Ovary (tissue), 9 donors: ENCODE data around the gene HOXA4. TPM values are rescaled to one million over a fixed set of nuclear protein-coding genes. Genes with fewer than 3 reads are reported as not detected.
A peak's percentile ranks its signal among the peaks of the same experiment; 100 is the strongest.

Experiments used
- DNase-seq, 5 donors: peaks; one replicate each; pipeline ENCODE4 v3.0.0-alpha.2; 2019 to 2020
- H3K27ac ChIP-seq, 2 donors: fragments of 200-600 bp; one replicate each; pipeline versions ENCODE4 v1.5.1 to v1.8.0; 2019 to 2022
- H3K27me3 ChIP-seq: fragments of 200-600 bp; one replicate; pipeline ENCODE4 v1.8.0; 2022
- H3K36me3 ChIP-seq: fragments of 200-600 bp; sonication (generic); one replicate; pipeline ENCODE4 v1.5.1; 2019
- H3K4me1 ChIP-seq: one replicate; pipeline ENCODE4 v1.8.1; 2013; ENCODE audit warnings: mild to moderate bottlenecking, moderate library complexity; ENCODE audit not compliant: insufficient read depth
- H3K4me3 ChIP-seq: fragments of 200-600 bp; sonication (generic); one replicate; pipeline ENCODE4 v1.5.1; 2017
- H3K9me3 ChIP-seq, 2 donors: fragments of 200-600 bp in 1 of 2; sonication (generic) in 1 of 2; one replicate each; pipeline versions ENCODE4 v1.5.1 to v1.8.1; 2013 to 2019; ENCODE audit warnings: mild to moderate bottlenecking in 1 of 2, moderate library complexity in 1 of 2
- EP300 ChIP-seq: sonication (generic); formaldehyde crosslinking; IDR thresholded peaks from one replicate; pipeline ENCODE4 v1.6.1; 2017; ENCODE audit warnings: antibody characterized with exemption
- POLR2A ChIP-seq: fragments of 450-650 bp; IDR thresholded peaks from one replicate; pipeline ENCODE4 v1.6.1; 2017; ENCODE audit warnings: antibody characterized with exemption, mild to moderate bottlenecking, moderate library complexity
- WGBS, 3 donors: extraction: QIAGEN DNeasy Blood & Tissue Kit in 1 of 3; methylation state at CpG; one replicate each; pipeline versions ENCODE4 v1.1.5 to v1.1.7; 2013 to 2017; 5-methylcytosine and 5-hydroxymethylcytosine counted together
- intact Hi-C, 4 donors: fragments of 100-400 bp; cut with DNase I; formaldehyde crosslinking; loops; one replicate each; pipeline versions ENCODE4 v1.11.0 to v1.15.1; 2022 to 2023
- polyA plus RNA-seq, 2 donors: library from polyadenylated mRNA; stranded (reverse); fragments of 200-250 nt in 1 of 2; fragments of 350-450 nt in 1 of 2; fragmentation: Illumina TruSeq in 1 of 2; extraction: RNeasy Lipid Tissue Mini Kit (QIAGEN cat#74804) in 1 of 2; gene quantifications; one replicate each; pipeline ENCODE4 v1.2.3, GENCODE V29; 2013 to 2014
- total RNA-seq, 7 donors: library from RNA; depleted of rRNA in 2 of 7; stranded (reverse); fragments of >200 nt in 2 of 7; fragmentation: NEBNext Ultra II Directional in 3 of 7; extraction: Animal tissue kit (Norgen Biotek cat#: 25700) in 3 of 7; gene quantifications; one replicate each; pipeline versions ENCODE4 v1.1.0 to v1.2.4, GENCODE V29; 2016 to 2023
- TF ChIP-seq, protein P1 (sequence below), 3 donors: fragments of 450-650 bp in 2 of 3; fragments of 200-600 bp in 1 of 3; IDR thresholded peaks; one replicate each; pipeline versions ENCODE4 v1.5.1 to v1.8.0; 2016 to 2022; ENCODE audit warnings: antibody characterized with exemption in 3 of 3, mild to moderate bottlenecking in 1 of 3
- donor health status: DM: no; HTN: no; CAD: no; lungs with moderate emphysema.
- donor health status: DM: no; HTN: no; CAD: no.
- donor health status: Bipolar disorder and iron deficiency.
- donor health status: DM: yes; HTN: yes; CAD: no.
- donor health status: DM: no; HTN: no; CAD: no.
- donor health status: DM: yes; HTN: yes; CAD: no.

HOXA4 gene
- total and polyA plus RNA-seq, 9 donors, result 0.22 to 34.0 (median 3.5) TPM

DNA sequence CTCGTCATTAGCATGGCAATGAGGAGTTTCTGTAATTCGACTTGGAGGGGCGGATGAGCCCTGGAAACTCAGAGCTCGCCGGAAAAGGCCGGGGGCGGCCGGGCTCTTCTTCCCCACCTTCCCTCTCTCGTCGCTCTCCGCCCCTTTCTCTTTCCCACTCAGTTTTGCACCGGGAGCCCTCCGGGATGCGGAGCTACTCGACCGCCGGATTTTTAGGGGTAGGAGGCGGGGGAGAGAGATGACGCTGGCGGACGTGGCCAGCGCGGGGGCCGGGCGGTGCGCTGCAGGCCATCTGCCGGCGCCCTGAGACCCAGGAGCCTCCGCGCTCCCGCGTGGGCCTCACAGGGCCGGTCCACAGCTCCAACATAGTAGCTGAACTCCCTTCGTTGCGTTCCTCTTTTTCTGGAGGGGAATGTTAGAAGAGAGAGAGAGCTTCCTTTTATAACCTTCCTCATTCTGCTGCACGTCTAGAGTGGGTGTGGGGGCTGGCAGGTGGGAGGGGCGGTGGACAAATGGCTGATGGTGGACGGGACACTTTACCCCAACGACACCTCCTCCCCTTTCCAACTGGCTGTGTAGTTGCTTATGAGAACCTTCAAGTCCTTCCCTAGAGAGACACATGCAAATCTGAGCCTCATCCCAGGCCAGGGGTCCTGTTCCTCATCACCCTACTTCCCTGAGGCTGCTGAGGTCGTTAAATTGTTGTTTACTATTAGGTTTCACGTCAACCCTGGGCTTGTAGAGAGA is 33.6 kb downstream of the HOXA4 start:
- intact Hi-C loops, result no loop called here
- Histone ChIP-seq H3K27ac (peak overlapping the region in 1 of 2 donors; percentile 65), H3K9me3 (no peaks in the 10 kb centered on the region), H3K4me3 (peak overlapping the region; percentile 87), H3K27me3 (no peaks in the 10 kb centered on the region), H3K36me3 (no peaks in the 10 kb centered on the region), H3K4me1 (peaks cover 4% of the 10 kb centered on the region)
- DNase-seq, result peak in 4 of 5 donors; percentile 37 to 80 (median 62)
- WGBS, 3 donors, result 1 to 2% (median 2%) methylated on average over 41 of the region's 41 CpGs
- no peak for TF ChIP-seq POLR2A
- no peak for TF ChIP-seq EP300
- TF ChIP-seq, protein P1, sequence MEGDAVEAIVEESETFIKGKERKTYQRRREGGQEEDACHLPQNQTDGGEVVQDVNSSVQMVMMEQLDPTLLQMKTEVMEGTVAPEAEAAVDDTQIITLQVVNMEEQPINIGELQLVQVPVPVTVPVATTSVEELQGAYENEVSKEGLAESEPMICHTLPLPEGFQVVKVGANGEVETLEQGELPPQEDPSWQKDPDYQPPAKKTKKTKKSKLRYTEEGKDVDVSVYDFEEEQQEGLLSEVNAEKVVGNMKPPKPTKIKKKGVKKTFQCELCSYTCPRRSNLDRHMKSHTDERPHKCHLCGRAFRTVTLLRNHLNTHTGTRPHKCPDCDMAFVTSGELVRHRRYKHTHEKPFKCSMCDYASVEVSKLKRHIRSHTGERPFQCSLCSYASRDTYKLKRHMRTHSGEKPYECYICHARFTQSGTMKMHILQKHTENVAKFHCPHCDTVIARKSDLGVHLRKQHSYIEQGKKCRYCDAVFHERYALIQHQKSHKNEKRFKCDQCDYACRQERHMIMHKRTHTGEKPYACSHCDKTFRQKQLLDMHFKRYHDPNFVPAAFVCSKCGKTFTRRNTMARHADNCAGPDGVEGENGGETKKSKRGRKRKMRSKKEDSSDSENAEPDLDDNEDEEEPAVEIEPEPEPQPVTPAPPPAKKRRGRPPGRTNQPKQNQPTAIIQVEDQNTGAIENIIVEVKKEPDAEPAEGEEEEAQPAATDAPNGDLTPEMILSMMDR (IDR thresholded peaks at IDR 0.05), result no peak

DNA sequence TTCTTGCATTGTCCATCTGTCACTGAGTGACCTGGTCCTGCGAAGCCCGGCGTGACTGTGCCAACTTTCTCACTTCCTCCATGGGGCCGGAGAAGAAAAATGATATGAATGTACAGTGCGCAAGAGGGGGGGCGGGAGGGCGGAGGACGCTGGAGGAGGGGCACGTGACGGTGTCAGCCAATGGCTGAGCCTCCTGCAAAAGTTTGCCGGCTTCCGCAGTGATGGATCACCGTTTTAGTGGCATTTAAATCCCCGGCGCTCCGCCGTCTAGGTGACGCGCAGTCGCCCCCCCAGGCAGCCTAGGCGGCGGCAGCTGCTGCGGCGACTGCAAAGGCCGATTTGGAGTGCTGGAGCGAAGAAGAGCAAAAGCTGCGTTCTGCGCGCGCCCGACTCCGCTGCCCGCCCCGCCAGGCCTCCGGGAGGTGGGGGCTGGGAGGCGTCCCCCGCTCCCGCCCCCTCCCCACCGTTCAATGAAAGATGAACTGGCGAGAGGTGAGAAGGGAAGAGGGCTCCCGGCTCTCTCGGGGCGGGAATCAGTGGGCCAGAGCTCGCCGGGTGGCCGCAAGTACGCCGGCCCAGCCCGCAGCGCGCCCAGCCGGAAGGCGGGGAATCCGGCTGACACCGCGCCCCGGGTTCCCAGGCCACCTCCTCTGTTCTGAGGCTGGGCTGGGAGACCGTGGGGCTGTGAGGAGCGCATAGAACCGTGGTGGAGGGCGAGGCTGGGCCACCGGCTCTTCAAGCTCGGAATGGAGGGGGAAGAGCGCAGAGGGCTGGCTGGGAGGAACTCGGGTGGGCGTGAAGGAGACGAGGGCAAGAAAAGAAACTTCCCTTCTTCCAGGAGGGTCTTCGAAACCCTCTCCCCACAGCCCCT is 34.4 kb downstream of the HOXA4 start, which contains the start of gene HOXA1:
Gene HOXA1 (minus strand): TSS at position 104 of the 871 bp plus-strand sequence. CDS start 88 bp downstream, at position 16.
- no peaks in the 10 kb centered on the region for H3K9me3 ChIP-seq
- intact Hi-C loops, result no loop called here
- no peaks in the 10 kb centered on the region for H3K27me3 ChIP-seq
- peak within 1 kb of the TSS in 1 of 2 donors; percentile 65 for H3K27ac ChIP-seq
- H3K36me3 ChIP-seq, result no peaks in the 10 kb centered on the region
- H3K4me3 ChIP-seq, result peak within 1 kb of the TSS; percentile 87
- TF ChIP-seq, protein P1 (IDR thresholded peaks at IDR 0.05), result no peak
- no peak for TF ChIP-seq POLR2A
- TF ChIP-seq EP300, result no peak
- H3K4me1 ChIP-seq, result peaks cover 4% of the 10 kb centered on the region
- peak; percentile 52 to 83 (median 74) for DNase-seq
- 0 to 1% (median 0%) methylated on average over 67 to 68 of the region's 68 CpGs for WGBS, 3 donors

DNA sequence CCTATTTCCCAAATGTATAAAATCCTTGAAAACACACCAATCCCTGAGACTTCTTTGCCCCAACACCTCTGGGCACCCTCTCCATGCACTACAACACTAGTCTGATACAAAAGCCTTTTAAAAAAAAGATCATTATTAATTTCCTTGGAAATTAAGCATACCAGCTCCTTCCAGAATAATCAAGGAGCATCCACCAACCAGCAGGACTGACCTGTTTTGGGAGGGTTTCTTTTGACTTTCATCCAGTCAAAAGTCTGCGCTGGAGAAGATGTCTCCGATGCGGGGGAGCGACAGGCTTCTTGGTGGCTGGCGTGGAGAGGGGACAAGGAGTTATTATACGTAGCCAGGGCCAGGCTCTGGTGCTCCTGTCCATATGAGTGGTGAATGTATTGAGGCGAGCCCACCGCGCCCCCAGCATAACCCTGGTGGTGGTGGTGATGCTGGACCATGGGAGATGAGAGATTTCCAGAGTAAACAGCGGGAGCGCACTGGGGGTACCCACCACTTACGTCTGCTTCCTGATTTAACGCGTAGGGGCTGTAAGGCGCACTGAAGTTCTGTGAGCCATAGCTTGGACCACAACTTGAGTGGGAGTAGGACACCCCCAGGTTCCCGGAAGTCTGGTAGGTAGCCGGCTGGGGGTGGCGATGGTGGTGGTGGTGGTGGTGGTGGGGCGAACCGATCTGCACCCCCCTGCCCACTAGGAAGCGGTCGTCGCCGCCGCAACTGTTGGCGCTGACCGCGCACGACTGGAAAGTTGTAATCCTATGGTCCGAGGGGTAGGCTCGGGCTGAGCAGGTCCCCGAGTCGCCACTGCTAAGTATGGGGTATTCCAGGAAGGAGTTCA is 35.3 kb downstream of the HOXA4 start:
- Histone ChIP-seq H3K9me3 (no peaks in the 10 kb centered on the region), H3K27me3 (no peaks in the 10 kb centered on the region), H3K36me3 (no peaks in the 10 kb centered on the region), H3K4me1 (peaks cover 4% of the 10 kb centered on the region), H3K27ac (no peak overlapping the region), H3K4me3 (peak overlapping the region; percentile 87)
- no peak for DNase-seq
- WGBS, 3 donors, result 7 to 12% (median 9%) methylated on average over 33 of the region's 33 CpGs
- no peak for TF ChIP-seq POLR2A
- TF ChIP-seq, protein P1 (IDR thresholded peaks at IDR 0.05), result no peak
- no peak for TF ChIP-seq EP300
- intact Hi-C loops, result no loop called here
